ENCODE results near the gene CSTF2. TPM values are rescaled to one million over a fixed set of nuclear protein-coding genes. Genes with fewer than 3 reads are reported as not detected.

CSTF2 gene
- total and polyA plus RNA-seq, 2 experiments from 2014 or later = 28.3 to 35.1 TPM

DNA sequence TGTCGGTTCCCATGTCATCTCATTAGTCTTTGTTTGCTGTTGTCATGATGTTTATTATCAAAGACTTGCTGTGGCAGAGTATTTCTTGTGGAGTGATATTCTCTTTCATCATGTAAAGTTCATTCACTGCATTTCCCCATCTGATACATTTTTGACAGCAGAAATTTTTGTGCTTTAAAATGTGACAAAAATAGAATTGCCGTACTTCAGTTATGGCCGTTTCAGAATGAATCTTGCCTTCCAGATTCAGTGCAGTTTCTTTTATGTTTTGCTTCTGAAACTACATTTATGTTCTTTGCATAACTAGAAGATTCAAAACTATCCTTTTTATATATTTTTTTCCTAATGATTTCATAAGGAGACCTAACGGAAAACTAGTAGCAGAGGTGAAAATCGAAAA is 10.0 kb downstream of the CSTF2 start:
- DNase-seq (ENCODE audit: low read depth in 1 of 2, low spot score in 1 of 2) = no peak
- peaks cover 25% of the 10 kb centered on the region for H3K36me3 ChIP-seq
- H3K4me1 ChIP-seq (ENCODE audit: low read depth) = no peaks in the 10 kb centered on the region
- H3K27me3 ChIP-seq = no peaks in the 10 kb centered on the region
- H3K4me3 ChIP-seq = no peak overlapping the region
- no peaks in the 10 kb centered on the region for H3K9me3 ChIP-seq (ENCODE audit: low read depth)
- TF ChIP-seq, protein P1, sequence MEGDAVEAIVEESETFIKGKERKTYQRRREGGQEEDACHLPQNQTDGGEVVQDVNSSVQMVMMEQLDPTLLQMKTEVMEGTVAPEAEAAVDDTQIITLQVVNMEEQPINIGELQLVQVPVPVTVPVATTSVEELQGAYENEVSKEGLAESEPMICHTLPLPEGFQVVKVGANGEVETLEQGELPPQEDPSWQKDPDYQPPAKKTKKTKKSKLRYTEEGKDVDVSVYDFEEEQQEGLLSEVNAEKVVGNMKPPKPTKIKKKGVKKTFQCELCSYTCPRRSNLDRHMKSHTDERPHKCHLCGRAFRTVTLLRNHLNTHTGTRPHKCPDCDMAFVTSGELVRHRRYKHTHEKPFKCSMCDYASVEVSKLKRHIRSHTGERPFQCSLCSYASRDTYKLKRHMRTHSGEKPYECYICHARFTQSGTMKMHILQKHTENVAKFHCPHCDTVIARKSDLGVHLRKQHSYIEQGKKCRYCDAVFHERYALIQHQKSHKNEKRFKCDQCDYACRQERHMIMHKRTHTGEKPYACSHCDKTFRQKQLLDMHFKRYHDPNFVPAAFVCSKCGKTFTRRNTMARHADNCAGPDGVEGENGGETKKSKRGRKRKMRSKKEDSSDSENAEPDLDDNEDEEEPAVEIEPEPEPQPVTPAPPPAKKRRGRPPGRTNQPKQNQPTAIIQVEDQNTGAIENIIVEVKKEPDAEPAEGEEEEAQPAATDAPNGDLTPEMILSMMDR (IDR thresholded peaks at IDR 0.05; ENCODE audit: low read depth, low read length) = no peak
- no peak overlapping the region for H3K27ac ChIP-seq

DNA sequence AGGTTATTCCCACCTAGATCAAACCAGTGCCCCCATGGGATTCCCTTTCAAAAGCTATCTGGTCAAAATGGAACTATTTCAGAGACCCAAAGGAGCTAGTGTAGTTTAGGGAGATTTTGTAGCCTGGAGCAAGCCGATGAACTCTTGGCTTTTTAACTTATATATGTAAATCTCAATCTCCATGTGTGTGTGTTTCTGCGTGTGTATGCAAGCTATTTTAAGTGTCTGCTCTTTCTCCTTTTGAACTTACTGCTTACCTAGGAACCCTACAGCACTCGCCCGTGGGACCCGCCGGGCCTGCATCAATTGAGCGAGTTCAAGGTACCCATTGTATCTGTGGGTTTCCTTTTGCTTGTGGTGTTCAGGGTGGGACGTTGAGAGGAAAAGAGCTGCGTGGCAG is 10.4 kb downstream of the CSTF2 start:
- peaks cover 25% of the 10 kb centered on the region for H3K36me3 ChIP-seq

DNA sequence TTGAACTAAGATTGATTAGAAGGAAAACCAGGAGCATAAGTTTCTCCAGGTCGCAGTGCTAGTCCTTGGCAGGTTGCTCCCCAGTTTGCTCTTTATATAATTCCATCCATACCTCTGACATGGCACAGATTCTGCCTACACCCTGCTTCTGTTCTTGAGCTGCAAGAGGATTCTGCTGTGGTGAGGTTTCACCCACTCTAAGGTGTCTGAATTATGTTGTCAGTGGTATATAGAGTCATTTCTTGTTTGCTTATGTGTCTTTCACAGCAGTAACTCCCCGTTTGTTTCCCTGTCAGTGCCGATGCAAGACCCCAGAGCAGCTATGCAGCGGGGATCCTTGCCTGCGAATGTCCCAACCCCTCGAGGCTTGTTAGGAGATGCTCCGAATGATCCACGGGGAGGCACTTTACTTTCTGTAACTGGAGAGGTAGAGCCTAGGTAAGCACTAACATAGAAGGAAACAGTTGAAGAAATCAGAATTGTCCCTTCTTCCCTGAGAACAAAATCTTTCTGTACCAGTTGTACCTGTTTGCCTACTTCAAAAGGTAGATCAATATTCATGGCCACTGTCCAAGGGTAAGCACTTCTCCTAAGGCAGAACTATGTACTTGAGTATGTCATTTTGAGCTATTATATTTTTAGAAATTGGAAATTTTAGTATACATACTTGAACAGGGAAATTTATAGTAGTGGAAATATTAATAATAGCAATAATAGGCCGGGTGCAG is 11.2 kb downstream of the CSTF2 start:
- Histone ChIP-seq H3K9me3 (ENCODE audit: low read depth) (no peaks in the 10 kb centered on the region), H3K27me3 (no peaks in the 10 kb centered on the region), H3K36me3 (peaks cover 25% of the 10 kb centered on the region), H3K4me3 (no peak overlapping the region), H3K4me1 (ENCODE audit: low read depth) (no peaks in the 10 kb centered on the region), H3K27ac (no peak overlapping the region)
- DNase-seq (ENCODE audit: low read depth in 1 of 2, low spot score in 1 of 2) = no peak
- TF ChIP-seq, protein P1 (IDR thresholded peaks at IDR 0.05; ENCODE audit: low read depth, low read length) = no peak

More for the DNA sequence above, 10.4 kb downstream of the CSTF2 start:
- TF ChIP-seq, protein P1 (IDR thresholded peaks at IDR 0.05; ENCODE audit: low read depth, low read length) = no peak
- Histone ChIP-seq H3K27ac (no peak overlapping the region), H3K4me3 (no peak overlapping the region), H3K27me3 (no peaks in the 10 kb centered on the region), H3K4me1 (ENCODE audit: low read depth) (no peaks in the 10 kb centered on the region), H3K9me3 (ENCODE audit: low read depth) (no peaks in the 10 kb centered on the region)
- no peak for DNase-seq (ENCODE audit: low read depth in 1 of 2, low spot score in 1 of 2)

DNA sequence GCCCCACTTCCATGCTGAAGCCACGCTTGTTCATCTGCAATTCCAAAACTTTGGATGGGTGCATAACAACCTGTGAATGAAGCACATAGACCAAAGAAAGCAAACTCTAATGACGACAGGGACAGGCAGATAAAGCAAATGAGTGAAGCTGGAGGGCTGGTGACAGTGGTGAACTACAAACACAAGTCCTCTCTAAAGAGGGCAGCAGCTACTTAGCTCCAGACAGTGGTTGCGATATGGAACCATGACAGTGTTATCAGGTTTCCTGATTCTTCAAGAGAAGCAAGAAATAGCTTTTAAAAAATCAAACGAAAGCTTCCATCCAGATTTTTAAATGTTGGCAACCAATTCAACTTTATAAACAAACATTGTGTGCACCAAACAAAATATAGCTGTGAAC is 30.1 kb downstream of the CSTF2 start:
- Histone ChIP-seq H3K27me3 (no peaks in the 10 kb centered on the region), H3K9me3 (ENCODE audit: low read depth) (no peaks in the 10 kb centered on the region), H3K27ac (no peak overlapping the region), H3K36me3 (no peaks in the 10 kb centered on the region), H3K4me3 (no peak overlapping the region), H3K4me1 (ENCODE audit: low read depth) (no peaks in the 10 kb centered on the region)
- DNase-seq (ENCODE audit: low read depth in 1 of 2, low spot score in 1 of 2) = no peak
- TF ChIP-seq, protein P1 (IDR thresholded peaks at IDR 0.05; ENCODE audit: low read depth, low read length) = no peak

DNA sequence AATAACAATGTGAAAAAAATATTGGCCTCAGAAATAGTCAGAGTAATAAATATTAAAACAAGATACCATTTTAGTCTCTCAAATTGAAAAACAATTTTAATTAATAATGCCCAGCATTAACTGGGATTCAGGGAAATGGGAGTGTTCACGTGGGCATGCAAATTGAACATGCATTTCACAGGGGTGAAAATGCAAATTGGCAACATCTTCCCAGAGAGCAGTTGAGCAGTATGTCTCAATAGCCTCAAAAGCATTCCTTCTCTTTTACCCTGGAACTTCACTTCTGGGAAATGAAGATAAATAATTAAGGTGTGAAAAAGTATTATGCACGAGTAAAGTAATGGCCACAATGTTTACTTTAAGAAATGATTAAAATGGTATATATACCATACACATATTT is 32.6 kb downstream of the CSTF2 start:
- Histone ChIP-seq H3K4me1 (ENCODE audit: low read depth) (no peaks in the 10 kb centered on the region), H3K27me3 (no peaks in the 10 kb centered on the region), H3K36me3 (no peaks in the 10 kb centered on the region), H3K4me3 (no peak overlapping the region), H3K9me3 (ENCODE audit: low read depth) (no peaks in the 10 kb centered on the region), H3K27ac (no peak overlapping the region)
- DNase-seq (ENCODE audit: low read depth in 1 of 2, low spot score in 1 of 2) = no peak
- TF ChIP-seq, protein P1 (IDR thresholded peaks at IDR 0.05; ENCODE audit: low read depth, low read length) = no peak

Measured in cardiac muscle cell (in vitro differentiated cells and primary cell).